IMR-90 (cell line): Measurements from ENCODE around the gene RXRG. TPM values are rescaled to one million over a fixed set of nuclear protein-coding genes. Genes with fewer than 3 reads are reported as not detected.

Experiments
- ATAC-seq: fragments of 200-7000 bp; cut with Tn5 transposase; 2 replicates; pipeline ENCODE4 v1.9.1; 2020; ENCODE audit warnings: low read depth, mild to moderate bottlenecking, moderate library complexity
- BruUV-seq: library from RNA; stranded (reverse); fragments of 400-500 nt; replicated peaks from 2 replicates; lab custom pipeline; 2021; lab: Mats Ljungman, UMichigan
- CTCF ChIA-PET: fragments of 300-600 bp; formaldehyde crosslinking; extraction: SDS; loops from one replicate; lab custom pipeline; 2021; ENCODE audit warnings: antibody characterized with exemption; lab: Yijun Ruan, JAX
- POLR2A ChIA-PET: fragments of 300-600 bp; sonication (Branson Sonifier 250); formaldehyde crosslinking; loops from one replicate; lab custom pipeline; 2022; ENCODE audit warnings: antibody characterized with exemption; ENCODE audit not compliant: unreplicated experiment; lab: Charles Lee
- DNase-seq: peaks from one replicate; pipeline ENCODE4 v3.0.0; 2013
- H2AFZ ChIP-seq: replicated peaks from 2 replicates; pipeline ENCODE3; 2013; ENCODE audit warnings: low read length, mild to moderate bottlenecking; ENCODE audit not compliant: poor library complexity
- H2AK5ac ChIP-seq: 2 replicates; pipeline ENCODE4 v1.6.1; 2013; ENCODE audit warnings: low read depth, low read length, inconsistent platforms
- H2AK9ac ChIP-seq: replicated peaks from 2 replicates; pipeline ENCODE3; 2013; ENCODE audit warnings: mild to moderate bottlenecking, low read depth, low read length, moderate library complexity; ENCODE audit not compliant: poor library complexity
- H2BK120ac ChIP-seq: 2 replicates; pipeline ENCODE4 v1.6.1; 2013; ENCODE audit warnings: low read depth, low read length, inconsistent platforms
- H2BK15ac ChIP-seq: 3 replicates; pipeline ENCODE4 v1.6.1; 2013; ENCODE audit warnings: low read depth, low read length, inconsistent platforms
- H2BK20ac ChIP-seq: 2 replicates; pipeline ENCODE4 v1.6.1; 2013; ENCODE audit warnings: low read depth, mild to moderate bottlenecking, inconsistent platforms, low read length, moderate library complexity
- H2BK5ac ChIP-seq: 2 replicates; pipeline ENCODE4 v1.6.1; 2013; ENCODE audit warnings: mild to moderate bottlenecking, low read depth, low read length, inconsistent platforms; ENCODE audit not compliant: poor library complexity, severe bottlenecking
- H3K14ac ChIP-seq: replicated peaks from 2 replicates; pipeline ENCODE4 v1.6.1; 2013; ENCODE audit warnings: low read depth, low read length, inconsistent platforms
- H3K18ac ChIP-seq: 2 replicates; pipeline ENCODE4 v1.6.1; 2013; ENCODE audit warnings: low read depth, low read length, control low read depth
- H3K23ac ChIP-seq: 2 replicates; pipeline ENCODE4 v1.6.1; 2013; ENCODE audit warnings: low read depth, low read length, inconsistent platforms
- H3K27ac ChIP-seq: 2 replicates; pipeline ENCODE4 v1.5.1; 2013; ENCODE audit warnings: mild to moderate bottlenecking, control low read depth, low read length; ENCODE audit not compliant: insufficient read depth
- H3K27me3 ChIP-seq: 2 replicates; pipeline ENCODE4 v1.6.1; 2013; ENCODE audit warnings: low read length; ENCODE audit not compliant: control insufficient read depth, insufficient read depth
- H3K36me3 ChIP-seq: 2 replicates; pipeline ENCODE4 v1.6.1; 2013; ENCODE audit warnings: low read length, mixed read lengths; ENCODE audit not compliant: control insufficient read depth, insufficient read depth
- H3K4ac ChIP-seq: 2 replicates; pipeline ENCODE4 v1.6.1; 2013; ENCODE audit warnings: low read depth, low read length, inconsistent platforms
- H3K4me1 ChIP-seq: 2 replicates; pipeline ENCODE4 v1.6.1; 2013; ENCODE audit warnings: low read length, mixed read lengths; ENCODE audit not compliant: control insufficient read depth, insufficient read depth
- H3K4me2 ChIP-seq: 2 replicates; pipeline ENCODE4 v1.6.1; 2013; ENCODE audit warnings: low read depth, mild to moderate bottlenecking, control low read depth, low read length, moderate library complexity
- H3K4me3 ChIP-seq: 2 replicates; pipeline ENCODE4 v1.5.1; 2013; ENCODE audit warnings: low read depth, mild to moderate bottlenecking, control low read depth, low read length, moderate library complexity; ENCODE audit not compliant: insufficient read depth
- H3K56ac ChIP-seq: 2 replicates; pipeline ENCODE4 v1.6.1; 2013; ENCODE audit warnings: low read length, inconsistent platforms; ENCODE audit not compliant: insufficient read depth; ENCODE audit errors: extremely low read depth
- H3K79me1 ChIP-seq, 2 experiments: 2 replicates each; pipeline ENCODE4 v1.6.1; 2013; ENCODE audit warnings: low read length in 2 of 2, inconsistent platforms in 1 of 2, low read depth in 1 of 2
- H3K9ac ChIP-seq: 2 replicates; pipeline ENCODE4 v1.6.1; 2013; ENCODE audit warnings: low read depth, low read length, control low read depth
- H3K9me1 ChIP-seq: 2 replicates; pipeline ENCODE4 v1.6.1; 2013; ENCODE audit warnings: low read length, inconsistent platforms; ENCODE audit not compliant: insufficient read depth
- H3K9me3 ChIP-seq: 2 replicates; pipeline ENCODE4 v1.6.1; 2013; ENCODE audit warnings: low read length; ENCODE audit not compliant: control insufficient read depth, insufficient read depth
- H4K20me1 ChIP-seq: 2 replicates; pipeline ENCODE4 v1.6.1; 2013; ENCODE audit warnings: low read length, inconsistent platforms; ENCODE audit not compliant: insufficient read depth
- H4K5ac ChIP-seq: 2 replicates; pipeline ENCODE4 v1.6.1; 2013; ENCODE audit warnings: mild to moderate bottlenecking, low read depth, low read length, control low read depth
- H4K8ac ChIP-seq, 2 experiments: 2 replicates each; pipeline ENCODE4 v1.6.1; 2013; ENCODE audit warnings: low read depth in 2 of 2, low read length in 2 of 2, control low read depth in 1 of 2, inconsistent platforms in 1 of 2
- H4K91ac ChIP-seq: 2 replicates; pipeline ENCODE4 v1.6.1; 2013; ENCODE audit warnings: low read depth, low read length, inconsistent platforms; ENCODE audit not compliant: insufficient read depth
- BHLHE40 ChIP-seq: fragments of 150-350 bp; IDR thresholded peaks from 2 replicates; pipeline ENCODE4 v1.6.1; 2016; ENCODE audit warnings: mild to moderate bottlenecking, low read depth, low read length
- CHD1 ChIP-seq: IDR thresholded peaks from 2 replicates; pipeline ENCODE4 v1.6.1; 2012; ENCODE audit warnings: low read depth, low read length, improper control_type of control experiment
- CTCF ChIP-seq: conservative IDR thresholded peaks from 2 replicates; pipeline ENCODE4 v1.5.1; 2012; ENCODE audit warnings: mild to moderate bottlenecking, low read depth, low read length, improper control_type of control experiment
- ELK1 ChIP-seq: fragments of 150-350 bp; IDR thresholded peaks from 2 replicates; pipeline ENCODE4 v1.6.1; 2016; ENCODE audit warnings: low read depth, mild to moderate bottlenecking, low read length, moderate library complexity, borderline replicate concordance
- FOS ChIP-seq: fragments of 150-350 bp; IDR thresholded peaks from 2 replicates; pipeline ENCODE4 v1.6.1; 2016; ENCODE audit warnings: low read depth, low read length
- MAFK ChIP-seq: IDR thresholded peaks from 2 replicates; pipeline ENCODE4 v1.6.1; 2012; ENCODE audit warnings: low read depth, low read length, improper control_type of control experiment
- MAZ ChIP-seq: IDR thresholded peaks from 2 replicates; pipeline ENCODE4 v1.6.1; 2012; ENCODE audit warnings: low read depth, mild to moderate bottlenecking, low read length, improper control_type of control experiment, moderate library complexity, borderline replicate concordance
- MXI1 ChIP-seq: IDR thresholded peaks from 2 replicates; pipeline ENCODE4 v1.6.1; 2012; ENCODE audit warnings: low read depth, mild to moderate bottlenecking, low read length, moderate library complexity, borderline replicate concordance
- NFE2L2 ChIP-seq: fragments of 150-350 bp; IDR thresholded peaks from 2 replicates; pipeline ENCODE4 v1.6.1; 2016; ENCODE audit warnings: low read depth, mild to moderate bottlenecking, low read length
- POLR2A ChIP-seq: IDR thresholded peaks from 2 replicates; pipeline ENCODE4 v1.6.1; 2012; ENCODE audit warnings: mild to moderate bottlenecking, low read depth, low read length
- RAD21 ChIP-seq: IDR thresholded peaks from 2 replicates; pipeline ENCODE4 v1.6.1; 2012; ENCODE audit warnings: low read length, improper control_type of control experiment
- RFX5 ChIP-seq: IDR thresholded peaks from 2 replicates; pipeline ENCODE4 v1.8.0; 2012; ENCODE audit warnings: low read depth, mild to moderate bottlenecking, low read length, moderate library complexity
- SMC3 ChIP-seq: fragments of 150-350 bp; IDR thresholded peaks from 2 replicates; pipeline ENCODE4 v1.6.1; 2016; ENCODE audit warnings: low read depth, mild to moderate bottlenecking, antibody characterized with exemption, low read length, moderate library complexity
- dilution Hi-C: fragments of 300-500 bp; cut with HindIII; formaldehyde crosslinking; loops from one replicate; pipeline ENCODE4 v1.14.3; 2018; ENCODE audit warnings: low sequenced_read_pairs; ENCODE audit not compliant: unreplicated experiment
- in situ Hi-C: fragments of 300-500 bp; cut with MboI; formaldehyde crosslinking; loops from 3 replicates; pipeline ENCODE4 v1.14.3; 2019; ENCODE audit warnings: low sequenced_read_pairs, inconsistent platforms, mixed read lengths
- intact Hi-C: fragments of 100-400 bp; cut with micrococcal nuclease; formaldehyde crosslinking; loops from 2 replicates; pipeline ENCODE4 v1.10.0; 2022
- polyA plus RNA-seq, 3 experiments: library from polyadenylated mRNA; depleted of rRNA; stranded (reverse); fragments of >200 nt; gene quantifications; 2 replicates each; pipeline ENCODE4 v1.2.3, GENCODE V29; 2012; ENCODE audit warnings: low replicate concordance in 1 of 3
- total RNA-seq: library from RNA; depleted of rRNA; stranded (reverse); fragments of >200 nt; gene quantifications from 2 replicates; pipeline ENCODE4 v1.2.3, GENCODE V29; 2012

RXRG gene
- total and polyA plus RNA-seq, 2 of the 4 experiments (the other 2 are of a cell fraction) = not detected

GRCh38 chr1:165418195-165418594, 26.7 kb downstream of the RXRG start:
- in situ Hi-C loops = no loop called here
- H3K27me3 ChIP-seq = peaks cover 1% of the 10 kb centered on the region; the same call in 1 of the 2 replicates

More at GRCh38 chr1:165418195-165418594, 26.7 kb downstream of the RXRG start:
- no peaks in the 10 kb centered on the region for H3K4me1 ChIP-seq
- TF ChIP-seq POLR2A = no peak
- TF ChIP-seq BHLHE40 = no peak
- TF ChIP-seq FOS = no peak
- no peak for TF ChIP-seq SMC3
- no peak for TF ChIP-seq NFE2L2
- no peak for TF ChIP-seq MAZ
- TF ChIP-seq MXI1 = no peak
- no peak for TF ChIP-seq CTCF
- no peak for TF ChIP-seq CHD1
- TF ChIP-seq RFX5 = no peak
- TF ChIP-seq MAFK = no peak
- TF ChIP-seq ELK1 = no peak
- TF ChIP-seq RAD21 = no peak
- dilution Hi-C loops = no loop called here
- no peak overlapping the region for H3K4ac ChIP-seq
- no peaks in the 10 kb centered on the region for H4K20me1 ChIP-seq
- intact Hi-C loops = no loop called here
- no peak overlapping the region for H2BK15ac ChIP-seq
- H3K14ac ChIP-seq = no peak overlapping the region
- H3K23ac ChIP-seq = no peak overlapping the region
- no peak overlapping the region for H4K8ac ChIP-seq
- CTCF ChIA-PET = no interaction called here
- H3K4me2 ChIP-seq = no peak overlapping the region
- no peak overlapping the region for H2AFZ ChIP-seq
- ATAC-seq (no peak), DNase-seq (no peak)
- H3K56ac ChIP-seq = no peak overlapping the region
- no peak overlapping the region for H4K5ac ChIP-seq
- no peaks in the 10 kb centered on the region for H3K36me3 ChIP-seq
- H2BK20ac ChIP-seq = no peak overlapping the region
- H3K9ac ChIP-seq = no peak overlapping the region
- H3K4me3 ChIP-seq = no peak overlapping the region
- H3K79me1 ChIP-seq = no peaks in the 10 kb centered on the region
- no peak overlapping the region for H2AK9ac ChIP-seq
- H3K18ac ChIP-seq = no peak overlapping the region
- no TSS peak for BruUV-seq
- POLR2A ChIA-PET = no interaction called here
- H2BK120ac ChIP-seq = no peak overlapping the region
- no peaks in the 10 kb centered on the region for H3K9me1 ChIP-seq
- no peaks in the 10 kb centered on the region for H3K9me3 ChIP-seq
- no peak overlapping the region for H3K27ac ChIP-seq
- H2BK5ac ChIP-seq = no peak overlapping the region
- H2AK5ac ChIP-seq = no peak overlapping the region
- no peak overlapping the region for H4K91ac ChIP-seq
